GM12873 (cell line): ENCODE data around the gene DNAJB6.

Source experiments
- TF ChIP-seq, protein P1 (sequence below): IDR thresholded peaks from 2 replicates; pipeline ENCODE4 v1.5.1; 2012; ENCODE audit warnings: low read depth, mild to moderate bottlenecking, moderate library complexity, low read length, control low read depth; ENCODE audit not compliant: insufficient read depth; ENCODE audit errors: missing control alignments

Gene DNAJB6

DNA sequence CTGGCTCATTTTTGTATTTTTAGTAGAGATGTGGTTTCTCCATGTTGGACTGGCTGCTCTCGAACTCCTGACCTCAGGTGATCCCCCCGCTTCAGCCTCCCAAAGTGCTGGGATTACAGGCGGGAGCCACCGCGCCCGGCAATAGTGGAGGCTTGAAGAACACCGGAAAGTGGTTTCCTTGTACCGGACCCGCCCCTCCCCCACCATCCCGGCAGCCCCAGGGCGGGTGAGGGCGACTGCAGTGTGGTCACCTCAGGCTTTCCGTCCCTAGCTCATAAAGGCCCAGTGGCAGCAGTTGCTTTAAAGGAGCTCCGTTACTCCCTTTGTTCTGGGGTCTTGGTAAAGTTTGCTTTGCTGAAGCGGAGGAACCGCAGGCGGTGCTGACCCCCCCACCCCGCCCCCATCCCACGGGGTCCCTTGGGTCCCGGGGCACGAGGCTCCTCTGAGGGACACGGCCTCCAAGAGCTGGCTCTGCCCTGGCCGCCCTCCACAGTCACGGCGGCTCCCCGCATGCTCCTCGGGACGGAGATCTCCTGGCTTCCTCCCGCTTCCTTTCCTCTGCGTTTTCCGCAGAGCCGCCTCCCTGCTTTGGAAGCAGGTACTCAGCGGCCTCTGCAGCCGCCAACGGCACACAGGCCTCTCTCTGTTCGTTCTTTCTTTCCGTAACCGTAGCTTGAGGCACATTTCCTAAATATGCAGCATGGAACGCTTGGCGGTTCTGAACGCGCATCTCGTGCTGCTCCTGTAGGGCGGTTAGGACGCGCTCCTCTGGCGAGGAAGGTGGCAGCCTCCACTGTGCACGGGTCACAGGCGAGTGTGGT is 77.3 kb downstream of the DNAJB6 start:
- TF ChIP-seq, protein P1, sequence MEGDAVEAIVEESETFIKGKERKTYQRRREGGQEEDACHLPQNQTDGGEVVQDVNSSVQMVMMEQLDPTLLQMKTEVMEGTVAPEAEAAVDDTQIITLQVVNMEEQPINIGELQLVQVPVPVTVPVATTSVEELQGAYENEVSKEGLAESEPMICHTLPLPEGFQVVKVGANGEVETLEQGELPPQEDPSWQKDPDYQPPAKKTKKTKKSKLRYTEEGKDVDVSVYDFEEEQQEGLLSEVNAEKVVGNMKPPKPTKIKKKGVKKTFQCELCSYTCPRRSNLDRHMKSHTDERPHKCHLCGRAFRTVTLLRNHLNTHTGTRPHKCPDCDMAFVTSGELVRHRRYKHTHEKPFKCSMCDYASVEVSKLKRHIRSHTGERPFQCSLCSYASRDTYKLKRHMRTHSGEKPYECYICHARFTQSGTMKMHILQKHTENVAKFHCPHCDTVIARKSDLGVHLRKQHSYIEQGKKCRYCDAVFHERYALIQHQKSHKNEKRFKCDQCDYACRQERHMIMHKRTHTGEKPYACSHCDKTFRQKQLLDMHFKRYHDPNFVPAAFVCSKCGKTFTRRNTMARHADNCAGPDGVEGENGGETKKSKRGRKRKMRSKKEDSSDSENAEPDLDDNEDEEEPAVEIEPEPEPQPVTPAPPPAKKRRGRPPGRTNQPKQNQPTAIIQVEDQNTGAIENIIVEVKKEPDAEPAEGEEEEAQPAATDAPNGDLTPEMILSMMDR, result no peak

DNA sequence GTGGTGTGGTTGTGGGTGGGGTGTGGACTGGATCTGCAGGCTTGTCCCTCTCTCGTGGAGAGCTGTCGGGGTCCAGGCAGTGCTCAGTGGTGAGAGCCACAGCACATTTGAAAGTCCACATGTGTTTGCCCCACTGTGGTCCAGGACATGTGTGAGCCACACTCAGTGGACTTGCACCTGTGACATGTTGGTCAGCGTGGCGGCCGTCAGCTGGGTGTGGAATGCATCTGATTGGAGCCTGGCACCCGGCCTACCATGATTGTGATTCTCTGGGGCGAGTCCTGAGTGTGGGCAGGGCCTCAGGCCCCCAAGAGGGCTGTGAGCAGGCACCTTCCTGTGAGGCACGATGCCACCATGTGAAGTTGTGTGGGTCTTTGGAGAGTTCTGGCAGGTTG is 77.9 kb downstream of the DNAJB6 start:
- TF ChIP-seq, protein P1, result no peak

DNA sequence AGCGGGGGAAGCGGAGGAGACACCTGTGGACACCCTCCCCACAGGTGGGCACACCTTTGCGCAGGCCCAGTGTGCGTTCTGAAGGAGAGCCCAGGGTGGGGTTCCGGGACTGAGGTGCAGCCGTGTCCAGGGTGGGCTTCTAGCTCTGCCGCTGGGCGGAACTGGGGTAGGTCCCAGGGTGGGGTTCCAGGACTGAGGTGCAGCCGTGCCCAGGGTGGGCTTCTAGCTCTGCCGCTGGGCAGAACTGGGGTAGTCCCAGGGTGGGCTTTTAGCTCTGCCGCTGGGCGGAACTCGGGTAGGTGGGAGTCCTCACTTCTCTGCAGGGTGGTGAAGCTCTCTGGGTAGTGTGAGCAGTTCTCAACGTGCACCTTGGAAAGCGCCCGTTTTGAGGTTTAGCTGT is 78.7 kb downstream of the DNAJB6 start:
- TF ChIP-seq, protein P1, result no peak

DNA sequence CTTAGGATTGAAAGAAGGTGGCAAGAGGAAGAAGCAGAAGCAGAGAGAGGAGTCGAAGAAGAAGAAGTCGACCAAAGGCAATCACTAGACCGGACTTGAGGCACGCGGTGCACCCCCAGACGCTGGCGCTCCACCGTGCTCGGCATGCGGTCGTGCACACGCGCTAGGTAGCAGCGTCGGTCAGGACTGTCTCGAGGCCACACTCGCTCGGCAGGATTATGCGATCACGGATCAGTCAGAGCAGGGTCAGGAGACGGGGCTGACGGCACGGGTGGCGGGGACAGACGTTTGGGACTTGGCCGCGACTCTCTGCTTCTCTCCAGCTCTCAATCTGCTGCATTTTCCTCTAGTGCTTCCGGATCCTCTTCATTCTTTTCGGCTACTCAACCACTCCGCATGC is 79.2 kb downstream of the DNAJB6 start:
- TF ChIP-seq, protein P1, result no peak

DNA sequence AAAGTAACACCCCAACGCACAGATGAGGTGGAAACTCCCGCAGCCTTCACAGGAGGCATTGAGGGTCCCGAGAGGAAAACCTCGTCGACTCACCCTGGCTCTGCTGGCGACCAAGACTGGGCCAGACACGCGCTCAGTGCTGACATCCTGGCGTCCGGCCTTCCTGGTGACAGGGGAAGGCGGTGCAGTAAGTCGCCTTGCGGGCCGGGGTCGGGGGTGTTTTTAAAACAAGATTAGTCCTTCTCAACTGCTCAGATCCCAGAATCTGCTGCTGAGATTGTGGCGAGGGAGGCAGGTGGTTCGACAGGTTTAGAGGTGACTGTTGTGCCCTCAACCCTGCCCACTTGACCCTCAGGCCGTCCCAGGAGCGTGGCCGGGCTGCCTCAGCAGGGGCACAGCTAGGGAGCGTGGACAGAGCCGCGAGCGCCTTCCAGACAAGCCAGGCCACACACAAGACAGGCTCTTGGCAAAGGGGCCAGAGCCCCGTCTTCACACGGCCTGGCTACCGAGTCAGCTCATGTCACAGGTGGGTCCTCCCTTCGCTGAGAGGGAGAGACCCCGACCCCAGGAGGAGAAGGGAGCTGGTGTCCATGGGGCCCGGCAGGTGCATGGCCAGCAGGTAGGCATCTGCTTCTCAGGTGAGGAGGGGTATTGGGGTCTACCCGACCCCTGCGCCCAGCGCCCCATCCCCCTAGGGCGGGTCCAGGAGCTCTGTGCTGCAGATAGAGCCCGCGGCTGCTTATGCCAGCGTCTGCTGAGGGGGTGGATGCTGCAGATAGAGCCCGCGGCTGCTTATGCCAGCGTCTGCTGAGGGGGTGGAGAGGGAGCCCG is 81.6 kb downstream of the DNAJB6 start:
- TF ChIP-seq, protein P1, result no peak

DNA sequence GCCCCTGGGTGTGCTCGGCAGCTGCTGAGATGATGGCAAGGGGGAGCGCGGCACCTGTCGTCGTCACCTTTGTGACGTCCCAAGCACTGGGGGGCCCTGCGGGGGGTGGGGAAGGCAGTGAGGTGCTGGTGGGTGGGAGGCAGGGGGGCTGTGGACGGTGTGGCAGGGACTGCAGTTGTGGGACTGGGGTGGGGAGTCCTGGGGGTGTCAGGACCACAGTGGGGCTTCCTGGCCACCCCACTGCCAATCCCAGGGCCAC is 82.2 kb downstream of the DNAJB6 start:
- TF ChIP-seq, protein P1, result no peak

DNA sequence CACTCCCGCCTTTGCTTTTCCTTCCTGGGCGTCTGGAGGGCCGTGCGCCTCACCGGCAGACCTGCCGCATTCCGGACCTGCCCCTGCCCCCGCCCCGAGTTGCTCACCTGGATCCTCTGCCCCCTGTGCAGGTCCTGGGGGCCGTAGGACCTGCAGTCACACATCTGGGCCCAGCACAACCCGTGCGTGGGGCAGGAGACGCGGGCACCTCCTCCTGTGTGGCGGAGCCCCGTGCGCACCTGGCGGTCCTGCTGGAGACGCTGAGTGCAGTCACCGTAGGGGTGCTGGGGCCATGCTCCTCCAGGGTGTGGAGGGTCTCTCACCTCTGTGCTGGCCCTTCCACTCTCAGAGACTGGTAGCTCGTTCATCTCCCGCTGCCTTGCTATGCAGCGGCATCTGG is 85.5 kb downstream of the DNAJB6 start:
- TF ChIP-seq, protein P1, result no peak
